Loucy (cell line): ENCODE results near the gene ATF7IP.

ENCODE experiments used
- EZH2phosphoT487 ChIP-seq: fragments of 200-600 bp; IDR thresholded peaks from 2 replicates; pipeline ENCODE4 v1.6.1; 2018; ENCODE audit warnings: antibody characterized with exemption, mild to moderate bottlenecking, moderate library complexity, borderline replicate concordance
- TF ChIP-seq, protein P1 (sequence below): fragments of 200-600 bp; sonication (generic); conservative IDR thresholded peaks from 2 replicates; pipeline ENCODE4 v1.5.1; 2014; ENCODE audit warnings: mild to moderate bottlenecking, antibody characterized with exemption, low read length

DNA sequence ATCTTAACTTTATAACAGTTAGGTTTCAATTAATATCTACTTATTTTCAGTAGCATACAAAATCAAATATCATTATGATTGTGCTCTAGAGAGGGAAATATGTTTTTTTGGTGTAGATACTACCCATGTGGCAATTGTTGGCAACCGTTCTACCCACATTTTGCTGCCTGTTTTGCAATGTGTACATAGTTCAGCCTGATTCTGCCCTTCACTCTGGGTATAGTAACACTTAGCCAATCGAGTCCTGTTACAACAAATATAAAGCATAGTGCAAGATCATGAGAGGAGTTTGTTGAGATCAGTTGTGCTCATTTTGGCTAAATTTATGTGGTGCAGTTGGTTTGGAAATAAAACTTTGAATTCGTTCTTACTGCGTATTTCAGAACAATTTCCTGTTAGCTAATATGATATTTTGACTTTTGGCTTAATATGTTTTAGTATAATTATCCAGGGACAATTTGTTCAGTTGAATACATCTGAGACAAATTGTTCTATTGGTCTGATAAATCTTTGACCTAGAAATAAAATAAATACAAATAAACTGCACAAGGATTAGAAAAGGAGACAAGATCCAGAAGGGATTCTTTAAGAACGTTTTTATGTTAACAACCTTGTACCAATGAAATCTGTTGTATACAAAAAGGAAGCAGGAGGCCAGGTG, 76.9 kb downstream of the ATF7IP start:
- TF ChIP-seq, protein P1, sequence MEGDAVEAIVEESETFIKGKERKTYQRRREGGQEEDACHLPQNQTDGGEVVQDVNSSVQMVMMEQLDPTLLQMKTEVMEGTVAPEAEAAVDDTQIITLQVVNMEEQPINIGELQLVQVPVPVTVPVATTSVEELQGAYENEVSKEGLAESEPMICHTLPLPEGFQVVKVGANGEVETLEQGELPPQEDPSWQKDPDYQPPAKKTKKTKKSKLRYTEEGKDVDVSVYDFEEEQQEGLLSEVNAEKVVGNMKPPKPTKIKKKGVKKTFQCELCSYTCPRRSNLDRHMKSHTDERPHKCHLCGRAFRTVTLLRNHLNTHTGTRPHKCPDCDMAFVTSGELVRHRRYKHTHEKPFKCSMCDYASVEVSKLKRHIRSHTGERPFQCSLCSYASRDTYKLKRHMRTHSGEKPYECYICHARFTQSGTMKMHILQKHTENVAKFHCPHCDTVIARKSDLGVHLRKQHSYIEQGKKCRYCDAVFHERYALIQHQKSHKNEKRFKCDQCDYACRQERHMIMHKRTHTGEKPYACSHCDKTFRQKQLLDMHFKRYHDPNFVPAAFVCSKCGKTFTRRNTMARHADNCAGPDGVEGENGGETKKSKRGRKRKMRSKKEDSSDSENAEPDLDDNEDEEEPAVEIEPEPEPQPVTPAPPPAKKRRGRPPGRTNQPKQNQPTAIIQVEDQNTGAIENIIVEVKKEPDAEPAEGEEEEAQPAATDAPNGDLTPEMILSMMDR, result no peak
- no peak for TF ChIP-seq EZH2phosphoT487
